Upper lobe of left lung (tissue), 6 donors: ENCODE results near the gene USP28. TPM values are rescaled to one million over a fixed set of nuclear protein-coding genes. Genes with fewer than 3 reads are reported as not detected.

Experiments
- ATAC-seq, 2 donors: fragments of 200-7000 bp; cut with Tn5 transposase; one replicate each; pipeline ENCODE4 v1.9.1; 2022; ENCODE audit warnings: mild to moderate bottlenecking in 2 of 2, moderate library complexity in 2 of 2; ENCODE audit not compliant: low FRiP score in 2 of 2
- DNase-seq, 2 donors: peaks; one replicate each; pipeline ENCODE4 v3.0.0-alpha.2; 2019 to 2020
- H3K27ac ChIP-seq, 4 donors: fragments of 200-600 bp; sonication (generic); one replicate each; pipeline ENCODE4 v1.5.1; 2016 to 2019
- H3K27me3 ChIP-seq, 4 donors: fragments of 200-600 bp; sonication (generic); one replicate each; pipeline ENCODE4 v1.5.1; 2017 to 2019
- H3K36me3 ChIP-seq, 4 donors: fragments of 200-600 bp; sonication (generic); one replicate each; pipeline ENCODE4 v1.5.1; 2016 to 2019
- H3K4me1 ChIP-seq, 4 donors: fragments of 200-600 bp; sonication (generic); one replicate each; pipeline ENCODE4 v1.5.1; 2018 to 2019
- H3K4me3 ChIP-seq, 4 donors: fragments of 200-600 bp; sonication (generic); one replicate each; pipeline ENCODE4 v1.5.1; 2017 to 2019; ENCODE audit warnings: mild to moderate bottlenecking in 2 of 4, moderate library complexity in 1 of 4
- H3K9me3 ChIP-seq, 4 donors: fragments of 200-600 bp; sonication (generic); one replicate each; pipeline ENCODE4 v1.5.1; 2018 to 2019
- EP300 ChIP-seq, 4 donors: sonication (generic); formaldehyde crosslinking; IDR thresholded peaks; one replicate each; pipeline ENCODE4 v1.5.1; 2017; ENCODE audit warnings: antibody characterized with exemption in 4 of 4, control low read depth in 2 of 4
- POLR2A ChIP-seq, 4 donors: fragments of 450-650 bp; IDR thresholded peaks; one replicate each; pipeline ENCODE4 v1.5.1; 2016 to 2017; ENCODE audit warnings: antibody characterized with exemption in 4 of 4, mild to moderate bottlenecking in 2 of 4
- POLR2AphosphoS5 ChIP-seq, 2 donors: sonication (generic); formaldehyde crosslinking; IDR thresholded peaks; one replicate each; pipeline ENCODE4 v1.5.1; 2017; ENCODE audit warnings: antibody characterized with exemption in 2 of 2
- WGBS, 2 donors: methylation state at CpG; one replicate each; pipeline ENCODE4 v1.1.5; 2017 to 2018; 5-methylcytosine and 5-hydroxymethylcytosine counted together
- total RNA-seq, 6 donors: library from RNA; depleted of rRNA in 4 of 6; stranded (reverse); fragments of >200 nt in 4 of 6; gene quantifications; one replicate each; pipeline versions ENCODE4 v1.1.0 to v1.2.1, GENCODE V29; 2016 to 2021
- TF ChIP-seq, protein P1 (sequence below), 6 experiments: fragments of 450-650 bp in 4 of 6; fragments of 200-600 bp in 2 of 6; sonication (generic) in 2 of 6; IDR thresholded peaks; one replicate each; pipeline ENCODE4 v1.5.1; 2016 to 2019; ENCODE audit warnings: antibody characterized with exemption in 6 of 6
- donor health status: DM: no; HTN: no; CAD: no; lungs with moderate emphysema.
- donor health status: DM: no; HTN: yes; CAD: no; lungs with severe emphysema.

USP28 gene
- total RNA-seq, 6 donors from 2014 or later: 16.1 to 50.8 (median 18.8) TPM

DNA sequence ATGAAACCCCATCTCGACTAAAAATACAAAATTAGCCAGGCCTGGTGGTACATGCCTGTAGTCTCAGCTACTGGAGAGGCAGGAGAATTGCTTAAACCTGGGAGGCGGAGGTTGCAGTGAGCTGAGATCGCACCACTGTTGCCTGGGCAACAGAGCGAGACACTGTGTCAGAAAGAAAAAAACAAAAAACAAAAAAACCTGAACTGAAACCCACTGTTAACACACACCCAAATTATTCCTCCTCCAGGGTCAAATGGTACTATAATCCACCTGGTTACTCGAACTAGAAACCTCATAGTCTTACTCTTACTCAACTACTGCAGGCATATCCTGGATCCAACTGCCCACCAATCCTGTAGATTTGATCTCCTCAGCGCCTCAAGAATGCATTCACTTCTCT, 35.5 kb downstream of the USP28 start:
- Histone ChIP-seq H3K9me3 (no peaks in the 10 kb centered on the region), H3K27me3 (no peaks in the 10 kb centered on the region), H3K4me1 (no peaks in the 10 kb centered on the region), H3K36me3 (peaks cover 0 to 34% (median 23%) of the 10 kb centered on the region in 4 donors), H3K27ac (no peak overlapping the region), H3K4me3 (no peak overlapping the region)
- TF ChIP-seq POLR2AphosphoS5 (IDR thresholded peaks at IDR 0.05) (no peak), POLR2A (IDR thresholded peaks at IDR 0.05) (no peak), EP300 (IDR thresholded peaks at IDR 0.05) (no peak)
- TF ChIP-seq, protein P1, sequence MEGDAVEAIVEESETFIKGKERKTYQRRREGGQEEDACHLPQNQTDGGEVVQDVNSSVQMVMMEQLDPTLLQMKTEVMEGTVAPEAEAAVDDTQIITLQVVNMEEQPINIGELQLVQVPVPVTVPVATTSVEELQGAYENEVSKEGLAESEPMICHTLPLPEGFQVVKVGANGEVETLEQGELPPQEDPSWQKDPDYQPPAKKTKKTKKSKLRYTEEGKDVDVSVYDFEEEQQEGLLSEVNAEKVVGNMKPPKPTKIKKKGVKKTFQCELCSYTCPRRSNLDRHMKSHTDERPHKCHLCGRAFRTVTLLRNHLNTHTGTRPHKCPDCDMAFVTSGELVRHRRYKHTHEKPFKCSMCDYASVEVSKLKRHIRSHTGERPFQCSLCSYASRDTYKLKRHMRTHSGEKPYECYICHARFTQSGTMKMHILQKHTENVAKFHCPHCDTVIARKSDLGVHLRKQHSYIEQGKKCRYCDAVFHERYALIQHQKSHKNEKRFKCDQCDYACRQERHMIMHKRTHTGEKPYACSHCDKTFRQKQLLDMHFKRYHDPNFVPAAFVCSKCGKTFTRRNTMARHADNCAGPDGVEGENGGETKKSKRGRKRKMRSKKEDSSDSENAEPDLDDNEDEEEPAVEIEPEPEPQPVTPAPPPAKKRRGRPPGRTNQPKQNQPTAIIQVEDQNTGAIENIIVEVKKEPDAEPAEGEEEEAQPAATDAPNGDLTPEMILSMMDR (IDR thresholded peaks at IDR 0.05): no peak
- ATAC-seq (no peak), DNase-seq (no peak)
- WGBS, 2 donors: 97 to 98% methylated on average over 6 of the region's 6 CpGs

DNA sequence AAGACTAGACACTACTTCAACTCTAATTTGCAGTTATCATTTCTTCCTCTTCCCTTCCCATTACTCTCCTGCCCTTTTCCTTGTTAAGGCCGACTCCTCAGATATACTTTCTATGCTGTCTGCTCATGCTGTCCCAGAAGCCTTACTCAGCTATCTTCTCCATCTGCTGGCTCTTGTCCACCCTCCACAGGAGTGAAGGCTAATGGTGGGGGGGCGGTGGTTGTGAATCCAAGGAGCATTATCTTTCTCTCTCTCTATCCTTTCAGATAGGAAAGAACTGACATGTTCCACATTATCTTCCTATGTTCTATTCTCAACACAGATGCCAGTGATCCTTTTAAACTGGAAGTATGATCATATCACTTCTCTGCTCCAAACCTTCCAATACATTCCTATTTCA, 37.4 kb downstream of the USP28 start:
- TF ChIP-seq, protein P1 (IDR thresholded peaks at IDR 0.05): no peak
- TF ChIP-seq POLR2AphosphoS5 (IDR thresholded peaks at IDR 0.05) (no peak), EP300 (IDR thresholded peaks at IDR 0.05) (no peak), POLR2A (IDR thresholded peaks at IDR 0.05) (no peak)
- no peaks in the 10 kb centered on the region for H3K4me1 ChIP-seq
- no peak overlapping the region for H3K4me3 ChIP-seq
- DNase-seq: no peak
- ATAC-seq: no peak
- no peaks in the 10 kb centered on the region for H3K27me3 ChIP-seq
- H3K27ac ChIP-seq: no peak overlapping the region
- H3K36me3 ChIP-seq: peaks cover 0 to 40% (median 23%) of the 10 kb centered on the region in 4 donors
- 90 to 96% methylated on average over 2 of the region's 2 CpGs for WGBS, 2 donors
- no peaks in the 10 kb centered on the region for H3K9me3 ChIP-seq

DNA sequence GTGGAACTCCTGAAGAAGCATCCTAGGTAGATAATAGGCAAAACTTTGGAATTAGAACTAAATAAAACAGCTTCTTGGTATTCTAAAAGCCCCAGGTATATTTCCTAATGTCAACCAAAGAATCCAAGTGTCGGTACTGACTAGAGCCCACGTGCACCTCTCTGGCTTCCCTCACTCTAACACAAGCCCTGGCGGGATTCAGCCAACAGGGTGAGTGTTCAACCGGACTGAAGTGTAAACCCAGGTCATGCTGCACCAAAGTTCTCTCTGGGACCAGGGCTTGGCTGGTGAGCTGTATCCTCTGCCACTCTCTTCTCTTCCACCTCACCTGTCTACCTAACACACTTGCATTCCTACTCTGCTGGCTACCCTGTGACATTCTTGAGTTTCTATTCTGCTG, 40.1 kb downstream of the USP28 start:
- 93 to 95% methylated on average over 4 of the region's 4 CpGs for WGBS, 2 donors
- no peak for DNase-seq
- TF ChIP-seq POLR2AphosphoS5 (IDR thresholded peaks at IDR 0.05) (no peak), POLR2A (IDR thresholded peaks at IDR 0.05) (no peak), EP300 (IDR thresholded peaks at IDR 0.05) (no peak)
- TF ChIP-seq, protein P1 (IDR thresholded peaks at IDR 0.05): no peak
- Histone ChIP-seq H3K36me3 (peaks cover 0 to 29% (median 20%) of the 10 kb centered on the region in 4 donors), H3K27ac (no peak overlapping the region), H3K4me3 (no peak overlapping the region), H3K4me1 (no peaks in the 10 kb centered on the region), H3K27me3 (no peaks in the 10 kb centered on the region), H3K9me3 (no peaks in the 10 kb centered on the region)
- ATAC-seq: no peak

DNA sequence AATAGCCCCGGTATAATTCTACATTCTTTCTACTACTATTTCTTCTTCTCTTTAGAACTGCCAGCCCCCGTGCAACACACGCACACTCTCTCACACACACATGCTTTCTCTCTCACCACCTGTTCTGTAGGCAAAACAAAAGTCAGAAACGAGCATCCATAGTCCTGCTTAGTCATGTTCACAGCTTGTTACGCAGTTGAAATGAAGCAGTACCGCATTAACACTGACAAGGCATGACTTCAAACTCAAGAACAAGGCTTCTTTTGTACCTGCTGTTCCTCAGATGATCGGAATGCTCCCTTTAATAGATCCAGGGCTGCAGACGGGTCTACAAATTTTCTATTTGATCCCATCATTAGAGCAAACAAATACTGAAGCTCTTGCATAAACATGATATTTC, 42.2 kb downstream of the USP28 start:
- WGBS, 2 donors: 92% methylated on average over 8 of the region's 8 CpGs
- Histone ChIP-seq H3K4me1 (no peaks in the 10 kb centered on the region), H3K27me3 (no peaks in the 10 kb centered on the region), H3K4me3 (no peak overlapping the region), H3K36me3 (peaks cover 0 to 21% (median 7%) of the 10 kb centered on the region in 4 donors), H3K27ac (no peak overlapping the region), H3K9me3 (no peaks in the 10 kb centered on the region)
- no peak for DNase-seq
- no peak for TF ChIP-seq POLR2AphosphoS5 (IDR thresholded peaks at IDR 0.05)
- TF ChIP-seq, protein P1 (IDR thresholded peaks at IDR 0.05): no peak
- no peak for TF ChIP-seq EP300 (IDR thresholded peaks at IDR 0.05)
- TF ChIP-seq POLR2A (IDR thresholded peaks at IDR 0.05): no peak
- no peak for ATAC-seq

DNA sequence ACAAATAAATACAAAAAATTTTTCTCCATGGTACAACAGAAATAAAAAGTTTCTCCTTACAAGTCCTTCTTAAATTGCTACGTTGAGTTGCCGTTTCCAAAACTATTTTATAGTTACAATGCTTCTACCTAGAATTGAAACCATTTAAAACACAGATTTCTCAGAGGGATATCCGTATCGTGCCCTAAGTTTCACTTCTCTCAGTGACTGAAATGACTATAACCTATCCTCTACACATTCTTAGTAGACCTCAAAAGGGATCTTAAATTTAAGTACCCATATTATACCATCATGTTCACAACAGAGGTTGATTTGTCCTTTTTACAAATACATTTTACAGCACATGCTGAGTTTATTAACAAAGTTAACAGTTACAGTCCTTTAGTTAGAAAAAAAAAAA, 44.1 kb downstream of the USP28 start:
- Histone ChIP-seq H3K4me3 (no peak overlapping the region), H3K36me3 (peaks cover 0 to 31% (median 8%) of the 10 kb centered on the region in 4 donors), H3K4me1 (no peaks in the 10 kb centered on the region), H3K27me3 (no peaks in the 10 kb centered on the region), H3K27ac (no peak overlapping the region), H3K9me3 (no peaks in the 10 kb centered on the region)
- TF ChIP-seq, protein P1 (IDR thresholded peaks at IDR 0.05): no peak
- TF ChIP-seq POLR2A (IDR thresholded peaks at IDR 0.05) (no peak), POLR2AphosphoS5 (IDR thresholded peaks at IDR 0.05) (no peak), EP300 (IDR thresholded peaks at IDR 0.05) (no peak)
- DNase-seq (no peak), ATAC-seq (no peak)
- WGBS, 2 donors: 75 to 86% methylated on average over 4 of the region's 4 CpGs
